Mesothelial cell of epicardium (in vitro differentiated cells): ENCODE data around the gene SAMD9L. TPM values are rescaled to one million over a fixed set of nuclear protein-coding genes. Genes with fewer than 3 reads are reported as not detected.
"Not testable (repeated sequence)": the region's sequence is repeated elsewhere in the genome, so short reads cannot be mapped to it uniquely, and the experiment has no call there.

Source experiments
- DNase-seq, 2 experiments: peaks; one replicate each; pipeline ENCODE4 v3.0.0; 2021; ENCODE audit warnings: low spot score in 2 of 2; ENCODE audit not compliant: unreplicated experiment in 2 of 2
- H3K27ac Mint-ChIP-seq: 2 replicates; pipeline ENCODE4 v1.8.0; 2021; ENCODE audit warnings: mixed read lengths
- H3K27me3 Mint-ChIP-seq: 2 replicates; pipeline ENCODE4 v1.8.0; 2021; ENCODE audit warnings: low read depth, mixed read lengths
- H3K36me3 Mint-ChIP-seq: 2 replicates; pipeline ENCODE4 v1.8.0; 2021; ENCODE audit warnings: mixed read lengths
- H3K4me1 Mint-ChIP-seq: 2 replicates; pipeline ENCODE4 v1.8.0; 2021; ENCODE audit warnings: mixed read lengths
- H3K4me3 Mint-ChIP-seq: 2 replicates; pipeline ENCODE4 v1.8.0; 2021; ENCODE audit warnings: mild to moderate bottlenecking, moderate library complexity, mixed read lengths
- H3K9me3 Mint-ChIP-seq: 2 replicates; pipeline ENCODE4 v1.8.0; 2021; ENCODE audit warnings: mixed read lengths
- total RNA-seq: library from RNA; stranded (reverse); gene quantifications from 3 replicates; pipeline ENCODE4 v1.2.1, GENCODE V29; 2021
- TF ChIP-seq, protein P1 (sequence below): fragments of 200-600 bp; sonication (generic); IDR thresholded peaks from one replicate; pipeline ENCODE4 v1.5.0; 2021; ENCODE audit warnings: antibody characterized with exemption; ENCODE audit not compliant: unreplicated experiment

The SAMD9L gene
- total RNA-seq, 1 donor from 2014 or later: 2.1 TPM

DNA sequence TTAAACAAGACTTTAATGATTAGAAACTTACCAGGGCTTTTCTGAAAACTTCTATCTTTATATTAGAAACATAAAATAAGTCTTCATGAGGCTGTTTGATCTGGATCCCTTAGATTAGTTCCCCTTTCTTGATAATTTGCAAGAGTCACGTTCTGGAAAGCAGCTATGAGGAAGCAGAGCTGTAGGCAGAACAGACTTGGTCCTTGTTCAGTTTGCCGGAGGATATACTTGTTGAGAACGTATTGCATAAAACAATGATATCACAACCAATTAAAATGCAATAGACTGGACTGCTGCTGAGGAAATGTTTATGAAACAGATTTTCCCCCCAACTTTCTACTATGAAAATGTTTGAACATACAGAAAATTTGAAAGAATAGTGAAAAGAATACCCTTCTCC lies 2.8 kb downstream of the SAMD9L start:
- TF ChIP-seq, protein P1, sequence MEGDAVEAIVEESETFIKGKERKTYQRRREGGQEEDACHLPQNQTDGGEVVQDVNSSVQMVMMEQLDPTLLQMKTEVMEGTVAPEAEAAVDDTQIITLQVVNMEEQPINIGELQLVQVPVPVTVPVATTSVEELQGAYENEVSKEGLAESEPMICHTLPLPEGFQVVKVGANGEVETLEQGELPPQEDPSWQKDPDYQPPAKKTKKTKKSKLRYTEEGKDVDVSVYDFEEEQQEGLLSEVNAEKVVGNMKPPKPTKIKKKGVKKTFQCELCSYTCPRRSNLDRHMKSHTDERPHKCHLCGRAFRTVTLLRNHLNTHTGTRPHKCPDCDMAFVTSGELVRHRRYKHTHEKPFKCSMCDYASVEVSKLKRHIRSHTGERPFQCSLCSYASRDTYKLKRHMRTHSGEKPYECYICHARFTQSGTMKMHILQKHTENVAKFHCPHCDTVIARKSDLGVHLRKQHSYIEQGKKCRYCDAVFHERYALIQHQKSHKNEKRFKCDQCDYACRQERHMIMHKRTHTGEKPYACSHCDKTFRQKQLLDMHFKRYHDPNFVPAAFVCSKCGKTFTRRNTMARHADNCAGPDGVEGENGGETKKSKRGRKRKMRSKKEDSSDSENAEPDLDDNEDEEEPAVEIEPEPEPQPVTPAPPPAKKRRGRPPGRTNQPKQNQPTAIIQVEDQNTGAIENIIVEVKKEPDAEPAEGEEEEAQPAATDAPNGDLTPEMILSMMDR: no peak
- H3K4me1 Mint-ChIP-seq: peaks cover 18% of the 10 kb centered on the region
- no peak overlapping the region for H3K27ac Mint-ChIP-seq
- no peak overlapping the region for H3K4me3 Mint-ChIP-seq
- no peak for DNase-seq
- H3K9me3 Mint-ChIP-seq: no peaks in the 10 kb centered on the region
- H3K36me3 Mint-ChIP-seq: no peaks in the 10 kb centered on the region
- H3K27me3 Mint-ChIP-seq: peaks cover 35% of the 10 kb centered on the region

DNA sequence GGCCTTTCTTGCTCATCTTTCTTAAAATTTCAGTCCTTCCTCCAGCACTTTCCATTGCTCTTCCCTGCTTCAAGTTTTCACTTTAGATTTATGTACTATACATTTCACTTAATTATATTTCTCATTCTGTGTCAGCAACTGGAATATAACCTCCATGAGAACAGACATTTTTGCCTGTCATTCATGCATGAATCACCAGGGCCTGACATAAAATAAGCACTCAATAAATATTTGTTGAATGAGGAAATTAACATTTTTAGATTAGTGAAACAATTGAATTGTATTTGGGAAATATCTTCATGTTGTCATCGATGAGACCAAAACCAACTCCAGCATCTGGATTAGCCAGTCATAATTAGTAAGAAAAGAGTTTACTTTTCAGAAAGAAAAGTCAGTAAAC lies 6.1 kb downstream of the SAMD9L start:
- Mint-ChIP-seq H3K36me3 (no peaks in the 10 kb centered on the region), H3K27ac (no peak overlapping the region), H3K4me3 (no peak overlapping the region), H3K9me3 (no peaks in the 10 kb centered on the region), H3K4me1 (peaks cover 5% of the 10 kb centered on the region), H3K27me3 (peaks cover 17% of the 10 kb centered on the region)
- DNase-seq: no peak
- TF ChIP-seq, protein P1: no peak

DNA sequence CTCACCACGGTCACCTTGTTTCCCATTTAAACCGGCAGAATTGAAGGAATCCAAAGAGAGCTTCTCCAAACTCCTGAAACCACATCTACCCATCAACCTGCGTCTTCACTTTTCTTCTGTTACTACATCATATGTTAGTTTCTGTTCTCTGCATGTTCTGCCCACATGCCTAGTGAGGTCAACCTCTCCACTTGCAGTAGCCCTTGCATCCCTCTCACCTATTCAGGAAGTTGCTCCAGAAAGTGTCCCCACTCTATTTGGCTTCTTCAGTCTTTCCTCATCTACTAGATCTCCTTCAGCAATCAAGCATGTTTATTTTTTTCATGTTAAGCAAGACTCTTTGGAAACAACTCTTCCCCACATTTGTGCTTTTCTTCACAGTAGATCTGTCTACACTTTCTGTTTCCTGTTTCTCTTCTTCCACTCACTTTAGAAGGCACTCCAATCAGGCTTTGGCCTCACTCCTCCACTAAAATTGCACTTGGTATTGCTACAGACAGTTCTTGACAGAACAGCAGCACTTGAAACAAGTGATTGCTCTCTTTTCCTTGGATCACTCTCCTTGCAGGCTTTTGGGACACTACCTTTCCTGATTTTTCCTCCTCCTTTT lies 7.5 kb downstream of the SAMD9L start:
- no peaks in the 10 kb centered on the region for H3K36me3 Mint-ChIP-seq
- H3K4me3 Mint-ChIP-seq: no peak overlapping the region
- no peaks in the 10 kb centered on the region for H3K4me1 Mint-ChIP-seq
- H3K27ac Mint-ChIP-seq: no peak overlapping the region
- TF ChIP-seq, protein P1: no peak
- H3K27me3 Mint-ChIP-seq: peaks cover 9% of the 10 kb centered on the region
- H3K9me3 Mint-ChIP-seq: no peaks in the 10 kb centered on the region
- DNase-seq: no peak

DNA sequence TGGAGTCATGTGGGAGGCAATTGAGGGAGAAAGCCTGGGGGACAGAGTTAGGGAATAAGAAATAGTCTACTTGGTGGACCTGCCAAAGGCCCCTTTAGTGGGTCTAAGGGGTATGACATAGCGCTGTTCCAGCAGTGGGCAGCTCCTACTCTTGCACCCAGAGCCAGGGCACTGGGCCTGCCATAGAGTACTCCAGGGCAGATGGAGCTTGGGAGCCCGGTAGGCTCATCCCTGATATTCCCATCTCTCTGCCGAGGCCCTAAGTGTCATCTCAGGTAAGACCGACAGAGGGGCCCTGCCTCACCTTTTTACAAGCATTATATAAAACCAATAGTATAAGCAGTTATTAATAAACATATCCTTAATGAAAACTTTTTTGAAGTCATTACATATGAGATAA lies 9.6 kb downstream of the SAMD9L start:
- peaks cover 23% of the 10 kb centered on the region for H3K27me3 Mint-ChIP-seq
- TF ChIP-seq, protein P1: no peak
- no peak overlapping the region for H3K27ac Mint-ChIP-seq
- no peak for DNase-seq
- H3K9me3 Mint-ChIP-seq: no peaks in the 10 kb centered on the region
- H3K4me3 Mint-ChIP-seq: no peak overlapping the region
- H3K36me3 Mint-ChIP-seq: no peaks in the 10 kb centered on the region
- no peaks in the 10 kb centered on the region for H3K4me1 Mint-ChIP-seq

DNA sequence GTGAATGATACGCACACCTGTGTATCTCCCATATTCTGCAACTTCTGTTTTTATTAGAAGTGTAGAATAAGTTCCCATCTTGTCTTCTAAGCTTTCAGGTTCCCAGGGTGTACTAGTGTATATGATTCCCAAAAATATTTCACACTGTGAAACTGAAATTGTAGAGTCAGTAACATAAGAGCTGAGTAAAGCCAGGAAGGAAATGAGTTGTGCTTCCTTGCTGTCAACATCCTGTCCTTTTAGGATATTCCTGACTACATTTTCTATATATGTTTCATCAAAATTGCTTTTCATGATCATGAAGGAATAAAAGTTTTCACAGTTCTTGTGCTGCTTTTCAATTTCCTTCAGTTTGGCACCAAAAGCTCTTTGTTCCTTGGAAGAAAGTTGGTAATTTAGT lies 15.2 kb downstream of the SAMD9L start:
- DNase-seq: no peak
- no peak overlapping the region for H3K27ac Mint-ChIP-seq
- H3K27me3 Mint-ChIP-seq: peaks cover 48% of the 10 kb centered on the region
- H3K9me3 Mint-ChIP-seq: no peaks in the 10 kb centered on the region
- no peaks in the 10 kb centered on the region for H3K36me3 Mint-ChIP-seq
- no peaks in the 10 kb centered on the region for H3K4me1 Mint-ChIP-seq
- TF ChIP-seq, protein P1: no peak
- no peak overlapping the region for H3K4me3 Mint-ChIP-seq

DNA sequence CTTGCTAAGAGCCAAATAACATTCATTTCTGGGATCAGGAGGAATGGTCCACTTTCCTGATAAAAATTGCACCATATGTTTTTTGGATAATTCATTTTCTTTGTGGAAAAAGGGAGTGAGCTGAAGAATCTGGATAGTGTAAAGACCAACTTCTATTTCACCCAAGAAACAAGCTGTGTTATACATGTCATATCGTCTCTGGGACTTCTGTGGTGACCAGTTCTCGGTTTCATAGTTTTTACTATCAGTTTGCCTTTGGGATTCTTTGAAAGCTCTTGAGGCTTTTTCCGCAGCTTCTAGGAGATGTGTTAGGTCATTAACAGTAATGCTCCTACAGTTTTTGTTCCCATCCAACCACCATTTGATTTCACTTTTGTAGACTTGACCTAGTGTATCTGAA lies 16.0 kb downstream of the SAMD9L start:
- Mint-ChIP-seq H3K9me3 (no peaks in the 10 kb centered on the region), H3K27ac (no peak overlapping the region), H3K4me3 (no peak overlapping the region), H3K36me3 (no peaks in the 10 kb centered on the region), H3K27me3 (peaks cover 48% of the 10 kb centered on the region), H3K4me1 (no peaks in the 10 kb centered on the region)
- TF ChIP-seq, protein P1: no peak
- DNase-seq: no peak

DNA sequence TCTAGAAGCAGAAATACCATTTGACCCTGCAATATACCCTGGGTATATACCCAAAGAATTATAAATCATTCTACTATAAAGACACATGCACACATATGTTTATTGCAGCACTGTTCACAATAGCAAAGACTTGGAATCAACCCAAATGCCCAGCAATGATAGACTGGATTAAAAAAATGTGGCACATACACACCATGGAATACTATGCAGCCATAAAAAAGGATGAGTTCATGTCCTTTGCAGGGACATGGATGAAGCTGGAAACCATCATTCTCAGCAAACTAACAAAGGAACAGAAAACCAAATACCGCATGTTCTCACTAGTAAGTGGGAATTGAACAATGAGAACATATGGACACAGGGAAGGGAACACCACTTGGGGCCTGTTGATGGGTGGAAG lies 21.2 kb downstream of the SAMD9L start:
- peaks cover 15% of the 10 kb centered on the region for H3K27me3 Mint-ChIP-seq
- peaks cover 40% of the 10 kb centered on the region for H3K9me3 Mint-ChIP-seq
- DNase-seq, H3K27ac Mint-ChIP-seq, H3K4me1 Mint-ChIP-seq, H3K36me3 Mint-ChIP-seq, H3K4me3 Mint-ChIP-seq: not testable (repeated sequence)

DNA sequence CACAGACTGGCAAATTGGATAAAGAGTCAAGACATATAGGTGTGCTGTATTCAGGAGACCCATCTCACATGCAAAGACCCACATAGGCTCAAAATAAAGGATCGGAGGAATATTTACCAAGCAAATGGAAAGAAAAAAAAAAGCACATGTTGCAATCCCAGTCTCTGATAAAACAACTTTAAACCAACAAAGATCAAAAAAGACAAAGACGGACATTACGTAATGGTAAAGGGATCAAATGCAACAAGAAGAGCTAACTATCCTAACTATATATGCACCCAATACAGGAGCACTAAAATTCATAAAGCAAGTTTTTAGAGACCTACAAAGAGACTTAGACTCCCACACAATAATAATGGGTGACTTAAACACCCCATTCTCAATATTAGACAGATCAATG lies 24.7 kb downstream of the SAMD9L start:
- not testable (repeated sequence) for H3K4me1 Mint-ChIP-seq, H3K36me3 Mint-ChIP-seq, DNase-seq, H3K4me3 Mint-ChIP-seq, H3K27ac Mint-ChIP-seq, H3K27me3 Mint-ChIP-seq
- H3K9me3 Mint-ChIP-seq: peaks cover 51% of the 10 kb centered on the region
